HG03108 (cell line): ENCODE measurements around the gene DPM3.
"Not testable (repeated sequence)": the region's sequence is repeated elsewhere in the genome, so short reads cannot be mapped to it uniquely, and the experiment has no call there.

ENCODE experiments used
- ATAC-seq: cut with Tn5 transposase; IDR thresholded peaks from one replicate; pipeline ENCODE4 v1.9.1; 2021; ENCODE audit warnings: moderate library complexity; ENCODE audit not compliant: unreplicated experiment

Gene DPM3

GRCh38 chr1:155126556-155127104, 13.7 kb downstream of the DPM3 start:
- no peak for ATAC-seq

- no peak for ATAC-seq
Measured at GRCh38 chr1:155125946-155126555, 14.3 kb downstream of the DPM3 start.

GRCh38 chr1:155125511-155125945, 14.8 kb downstream of the DPM3 start:
- no peak for ATAC-seq

GRCh38 chr1:155124503-155125463, 15.5 kb downstream of the DPM3 start:
- no peak for ATAC-seq

GRCh38 chr1:155123801-155124200, 16.5 kb downstream of the DPM3 start:
- ATAC-seq, result no peak

- no peak for ATAC-seq
Measured at GRCh38 chr1:155122308-155122707, 18.0 kb downstream of the DPM3 start.

- no peak for ATAC-seq
Measured at GRCh38 chr1:155121249-155121648, 19.1 kb downstream of the DPM3 start.

GRCh38 chr1:155120253-155120652, 20.1 kb downstream of the DPM3 start:
- ATAC-seq, result no peak

GRCh38 chr1:155118090-155118489, 22.2 kb downstream of the DPM3 start:
- ATAC-seq, result not testable (repeated sequence)

GRCh38 chr1:155117610-155118009, 22.7 kb downstream of the DPM3 start:
- no peak for ATAC-seq

GRCh38 chr1:155116113-155116764, 24.1 kb downstream of the DPM3 start:
- no peak for ATAC-seq

GRCh38 chr1:155113450-155113980, 26.8 kb downstream of the DPM3 start:
- ATAC-seq, result no peak

GRCh38 chr1:155110826-155111225, 29.5 kb downstream of the DPM3 start:
- ATAC-seq, result no peak

GRCh38 chr1:155110381-155110780, 29.9 kb downstream of the DPM3 start:
- ATAC-seq, result no peak

- ATAC-seq, result no peak
Measured at GRCh38 chr1:155108296-155108695, 32.0 kb downstream of the DPM3 start.

- ATAC-seq, result no peak
Measured at GRCh38 chr1:155107309-155108264, 32.7 kb downstream of the DPM3 start.

- no peak for ATAC-seq
Measured at GRCh38 chr1:155106862-155107261, 33.5 kb downstream of the DPM3 start.

- ATAC-seq, result no peak
Measured at GRCh38 chr1:155105604-155106011, 34.7 kb downstream of the DPM3 start.

GRCh38 chr1:155104605-155105534, 35.5 kb downstream of the DPM3 start:
- ATAC-seq, result no peak
